Ovary (tissue), 3 donors: Measurements from ENCODE around the gene GINS3.

Source experiments
- CTCF ChIP-seq, 3 donors: fragments of 450-650 bp in 2 of 3; fragments of 200-600 bp in 1 of 3; IDR thresholded peaks; one replicate each; pipeline versions ENCODE4 v1.5.1 to v1.8.0; 2016 to 2022; ENCODE audit warnings: antibody characterized with exemption in 3 of 3, mild to moderate bottlenecking in 1 of 3
- EP300 ChIP-seq: sonication (generic); formaldehyde crosslinking; IDR thresholded peaks from one replicate; pipeline ENCODE4 v1.6.1; 2017; ENCODE audit warnings: antibody characterized with exemption
- POLR2A ChIP-seq: fragments of 450-650 bp; IDR thresholded peaks from one replicate; pipeline ENCODE4 v1.6.1; 2017; ENCODE audit warnings: antibody characterized with exemption, mild to moderate bottlenecking, moderate library complexity
- donor health status: DM: no; HTN: no; CAD: no.

GRCh38 chr16:58385218-58385773, 7.0 kb upstream of the GINS3 start:
- no peak for TF ChIP-seq CTCF (IDR thresholded peaks at IDR 0.05)
- TF ChIP-seq POLR2A, result no peak
- TF ChIP-seq EP300, result no peak
